Right lobe of liver (tissue), 6 donors: ENCODE results near the gene NCAM2. TPM values are rescaled to one million over a fixed set of nuclear protein-coding genes. Genes with fewer than 3 reads are reported as not detected.
A peak's percentile ranks its signal among the peaks of the same experiment; 100 is the strongest.

ENCODE experiments used
- ATAC-seq, 4 donors: fragments of 200-7000 bp; cut with Tn5 transposase; one replicate each; pipeline ENCODE4 v1.9.1; 2020; ENCODE audit warnings: mild to moderate bottlenecking in 4 of 4, moderate library complexity in 4 of 4
- DNase-seq, 3 donors: peaks; one replicate each; pipeline ENCODE4 v3.0.0-alpha.2; 2020
- H3K27ac ChIP-seq, 3 donors: fragments of 200-600 bp; one replicate each; pipeline ENCODE4 v1.8.0; 2022
- H3K27me3 ChIP-seq, 2 donors: fragments of 200-600 bp; one replicate each; pipeline ENCODE4 v1.8.0; 2022
- H3K36me3 ChIP-seq, 4 donors: fragments of 200-600 bp; sonication (generic) in 1 of 4; one replicate each; pipeline versions ENCODE4 v1.5.1 to v1.8.0; 2017 to 2022; ENCODE audit warnings: control low read depth in 1 of 4
- H3K4me1 ChIP-seq, 4 donors: fragments of 200-600 bp; sonication (generic) in 1 of 4; one replicate each; pipeline versions ENCODE4 v1.5.1 to v1.8.0; 2017 to 2022; ENCODE audit warnings: control low read depth in 1 of 4
- H3K4me3 ChIP-seq, 3 donors: fragments of 200-600 bp; one replicate each; pipeline ENCODE4 v1.8.0; 2022
- H3K9me3 ChIP-seq, 4 donors: fragments of 200-600 bp; sonication (generic) in 1 of 4; one replicate each; pipeline versions ENCODE4 v1.5.1 to v1.8.0; 2017 to 2022; ENCODE audit warnings: control low read depth in 1 of 4
- CTCF ChIP-seq, 4 donors: fragments of 200-600 bp in 3 of 4; fragments of 450-650 bp in 1 of 4; IDR thresholded peaks; one replicate each; pipeline versions ENCODE4 v1.5.1 to v1.8.0; 2016 to 2022; ENCODE audit warnings: antibody characterized with exemption in 4 of 4, mild to moderate bottlenecking in 2 of 4
- POLR2A ChIP-seq: fragments of 450-650 bp; IDR thresholded peaks from one replicate; pipeline ENCODE4 v1.6.1; 2017; ENCODE audit warnings: antibody characterized with exemption, mild to moderate bottlenecking
- WGBS: methylation state at CpG from one replicate; pipeline ENCODE4 v1.1.6; 2018; ENCODE audit warnings: low coverage, low lambda C conversion rate; ENCODE audit not compliant: insufficient coverage; ENCODE audit errors: missing lambda C conversion rate; 5-methylcytosine and 5-hydroxymethylcytosine counted together
- intact Hi-C, 2 donors: fragments of 100-400 bp; cut with DNase I; formaldehyde crosslinking; loops; one replicate each; pipeline versions ENCODE4 v1.11.2 to v1.14.1; 2022
- long read RNA-seq: library from polyadenylated mRNA; unstranded; transcript quantifications from one replicate; pipeline ENCODE4 v2.0.0, GENCODE V29; 2019
- total RNA-seq, 6 experiments: library from RNA; depleted of rRNA in 2 of 6; stranded (reverse); fragments of >200 nt in 2 of 6; fragmentation: NEBNext Ultra II Directional in 3 of 6; extraction: Animal tissue kit (Norgen Biotek cat#: 25700) in 3 of 6; gene quantifications; one replicate each; pipeline versions ENCODE4 v1.1.0 to v1.2.4, GENCODE V29; 2016 to 2023
- donor health status: DM: no; HTN: yes; CAD: no.
- donor health status: DM: no; HTN: no; CAD: no.
- donor health status: DM: no; HTN: no; CAD: no.
- donor health status: DM: no; HTN: yes; CAD: no.
- donor health status: DM: no; HTN: yes; CAD: no.

NCAM2 gene
- 1 to 10 TPM in 1 of 6 experiments, under 1 TPM in 3, not detected in 2; 0.38 to 1.4 (median 0.81) TPM for total RNA-seq
- long read RNA-seq: 0 reads

- DNase-seq: peak; percentile 53 to 70 (median 69)
- no peaks in the 10 kb centered on the region for H3K4me1 ChIP-seq
- H3K9me3 ChIP-seq: no peaks in the 10 kb centered on the region
- intact Hi-C loops: no loop called here
- H3K27me3 ChIP-seq: peaks cover 4% of the 10 kb centered on the region in 2 donors
- 0% methylated on average over 9 of the region's 86 CpGs for WGBS
- no peak within 1 kb of the TSS for H3K27ac ChIP-seq
- no peak for TF ChIP-seq CTCF (IDR thresholded peaks at IDR 0.05)
- ATAC-seq: peak; percentile 80 to 90 (median 85)
- peak within 1 kb of the TSS; percentile 30 to 45 (median 43) for H3K4me3 ChIP-seq
- no peaks in the 10 kb centered on the region for H3K36me3 ChIP-seq
These were observed at the start of gene NCAM2 for GRCh38 chr21:20997636-20998455. NCAM2 (plus strand) TSS chr21:20998409.

GRCh38 chr21:20949884-20950283 lies 48.3 kb upstream of the NCAM2 start:
- Histone ChIP-seq H3K4me3 (no peak overlapping the region), H3K36me3 (no peaks in the 10 kb centered on the region), H3K4me1 (no peaks in the 10 kb centered on the region), H3K27ac (no peak overlapping the region), H3K27me3 (no peaks in the 10 kb centered on the region), H3K9me3 (no peaks in the 10 kb centered on the region)
- TF ChIP-seq POLR2A (no peak), CTCF (IDR thresholded peaks at IDR 0.05) (no peak)
- intact Hi-C loops: no loop called here
- DNase-seq (no peak), ATAC-seq (no peak)
- WGBS: 16% methylated on average over 4 of the region's 4 CpGs

- no peak overlapping the region for H3K4me3 ChIP-seq
- H3K9me3 ChIP-seq: no peaks in the 10 kb centered on the region
- no peaks in the 10 kb centered on the region for H3K27me3 ChIP-seq
- TF ChIP-seq CTCF (IDR thresholded peaks at IDR 0.05) (no peak), POLR2A (no peak)
- 50% methylated on average over 1 of the region's 1 CpG for WGBS
- no peak for DNase-seq
- ATAC-seq: no peak
- no peaks in the 10 kb centered on the region for H3K36me3 ChIP-seq
- no peak overlapping the region for H3K27ac ChIP-seq
- H3K4me1 ChIP-seq: no peaks in the 10 kb centered on the region
- intact Hi-C loops: no loop called here
These were observed 32.4 kb upstream of the NCAM2 start for GRCh38 chr21:20965816-20966215.

GRCh38 chr21:20968391-20968790 lies 29.8 kb upstream of the NCAM2 start:
- Histone ChIP-seq H3K4me3 (no peak overlapping the region), H3K27me3 (no peaks in the 10 kb centered on the region), H3K9me3 (no peaks in the 10 kb centered on the region), H3K4me1 (no peaks in the 10 kb centered on the region), H3K36me3 (no peaks in the 10 kb centered on the region), H3K27ac (no peak overlapping the region)
- TF ChIP-seq POLR2A (no peak), CTCF (IDR thresholded peaks at IDR 0.05) (no peak)
- ATAC-seq (no peak), DNase-seq (no peak)
- intact Hi-C loops: no loop called here
- 38% methylated on average over 4 of the region's 4 CpGs for WGBS
